PC-3 (cell line): ENCODE results near the gene EIF3B.

Experiments used
- CTCF ChIP-seq: fragments of 300-600 bp; sonication (generic); conservative IDR thresholded peaks from 2 replicates; pipeline ENCODE4 v1.5.1; 2017; ENCODE audit warnings: antibody characterized with exemption, low read depth, mild to moderate bottlenecking, low read length
- EZH2 ChIP-seq: fragments of 300-600 bp; sonication (generic); IDR thresholded peaks from one replicate; pipeline ENCODE4 v1.6.1; 2017; ENCODE audit warnings: antibody characterized with exemption, mild to moderate bottlenecking, low read length; ENCODE audit not compliant: unreplicated experiment
- EZH2phosphoT487 ChIP-seq: fragments of 300-600 bp; sonication (generic); IDR thresholded peaks from 2 replicates; pipeline ENCODE4 v1.6.1; 2018; ENCODE audit warnings: mild to moderate bottlenecking, antibody characterized with exemption, low read length, borderline replicate concordance

GRCh38 chr7:2314209-2314955 lies 40.2 kb upstream of the EIF3B start, which contains the start of gene SNX8:
- no peak for TF ChIP-seq CTCF
- no peak for TF ChIP-seq EZH2
- no peak for TF ChIP-seq EZH2phosphoT487
